Smooth muscle cell (in vitro differentiated cells): ENCODE results near the gene GLCCI1. TPM values are rescaled to one million over a fixed set of nuclear protein-coding genes. Genes with fewer than 3 reads are reported as not detected.

Experiments used
- DNase-seq: peaks from one replicate; lab custom pipeline; 2025; ENCODE audit not compliant: unreplicated experiment; lab: John Stamatoyannopoulos, UW
- H2AFZ ChIP-seq: fragments of 200-600 bp; sonication (generic); 2 replicates; pipeline ENCODE4 v1.6.0; 2016; ENCODE audit warnings: antibody characterized with exemption, low read depth, mild to moderate bottlenecking
- H3F3A ChIP-seq: fragments of 200-600 bp; sonication (generic); 2 replicates; pipeline ENCODE4 v1.6.0; 2017; ENCODE audit warnings: antibody characterized with exemption, low read depth
- H3K27ac ChIP-seq: fragments of 200-600 bp; sonication (generic); 2 replicates; pipeline ENCODE4 v1.5.1; 2016; ENCODE audit warnings: low read depth, mild to moderate bottlenecking
- H3K27me3 ChIP-seq: fragments of 200-600 bp; sonication (generic); 2 replicates; pipeline ENCODE4 v1.6.1; 2016; ENCODE audit warnings: low read depth, mild to moderate bottlenecking
- H3K36me3 ChIP-seq: fragments of 200-600 bp; sonication (generic); 2 replicates; pipeline ENCODE4 v1.5.1; 2016; ENCODE audit warnings: low read depth
- H3K4me1 ChIP-seq: fragments of 200-600 bp; sonication (generic); 2 replicates; pipeline ENCODE4 v1.5.1; 2016; ENCODE audit warnings: low read depth
- H3K4me2 ChIP-seq: fragments of 200-600 bp; sonication (generic); 2 replicates; pipeline ENCODE4 v1.6.0; 2016; ENCODE audit warnings: mild to moderate bottlenecking
- H3K4me3 ChIP-seq: fragments of 200-600 bp; sonication (generic); 2 replicates; pipeline ENCODE4 v1.5.1; 2016; ENCODE audit warnings: mild to moderate bottlenecking
- H3K79me2 ChIP-seq: fragments of 200-600 bp; sonication (generic); 2 replicates; pipeline ENCODE4 v1.6.0; 2016; ENCODE audit warnings: low read depth, mild to moderate bottlenecking
- H3K9ac ChIP-seq: fragments of 200-600 bp; sonication (generic); 2 replicates; pipeline ENCODE4 v1.6.0; 2016; ENCODE audit warnings: low read depth
- H3K9me3 ChIP-seq: fragments of 200-600 bp; sonication (generic); replicated peaks from 2 replicates; pipeline ENCODE4 v1.5.1; 2016; ENCODE audit warnings: low read depth
- H4K20me1 ChIP-seq: fragments of 200-600 bp; sonication (generic); 2 replicates; pipeline ENCODE4 v1.6.0; 2016; ENCODE audit warnings: low read depth
- CTCF ChIP-seq: fragments of 200-600 bp; sonication (generic); IDR thresholded peaks from 2 replicates; pipeline ENCODE4 v1.5.1; 2017; ENCODE audit warnings: borderline replicate concordance, mild to moderate bottlenecking, antibody characterized with exemption; ENCODE audit not compliant: insufficient read depth, poor library complexity, severe bottlenecking
- whole genome bisulfite sequencing: methylation state at CpG from one replicate; pipeline ENCODE4 v1.1.7; 2016; ENCODE audit warnings: low lambda C conversion rate; 5-methylcytosine and 5-hydroxymethylcytosine counted together
- polyA plus RNA-seq: library from polyadenylated mRNA; unstranded; fragments of >200 nt; fragmentation: Nextera tagmentation; extraction: Ambion mirVana; gene quantifications from 2 replicates; pipeline ENCODE4 v1.2.1, GENCODE V29; 2016
- total RNA-seq: library from RNA; depleted of rRNA; stranded (reverse); fragments of >200 nt; gene quantifications from 2 replicates; pipeline ENCODE4 v1.2.3, GENCODE V29; 2014

Gene GLCCI1
- total and polyA plus RNA-seq, 2 experiments from 2014 or later, result 39.0 to 69.9 TPM

GRCh38 chr7:8103282-8103681 lies 134.7 kb downstream of the GLCCI1 start:
- no peak overlapping the region for H2AFZ ChIP-seq
- H3K9ac ChIP-seq, result no peak overlapping the region
- no peaks in the 10 kb centered on the region for H3K36me3 ChIP-seq
- no peak overlapping the region for H3K4me2 ChIP-seq
- no peaks in the 10 kb centered on the region for H3K9me3 ChIP-seq
- no peak for TF ChIP-seq CTCF
- H3K27me3 ChIP-seq, result no peaks in the 10 kb centered on the region
- H3K27ac ChIP-seq, result no peak overlapping the region
- H3K79me2 ChIP-seq, result no peaks in the 10 kb centered on the region
- WGBS, result 87% methylated on average over 9 of the region's 9 CpGs
- no peak for DNase-seq
- H3K4me1 ChIP-seq, result no peaks in the 10 kb centered on the region
- no peaks in the 10 kb centered on the region for H4K20me1 ChIP-seq
- no peak overlapping the region for H3K4me3 ChIP-seq
- no peaks in the 10 kb centered on the region for H3F3A ChIP-seq

- no peak for DNase-seq
- no peaks in the 10 kb centered on the region for H3K36me3 ChIP-seq
- H3K4me2 ChIP-seq, result no peak overlapping the region
- no peak overlapping the region for H3K4me3 ChIP-seq
- H3K27me3 ChIP-seq, result no peaks in the 10 kb centered on the region
- WGBS, result 58% methylated on average over 4 of the region's 4 CpGs
- peaks cover 3% of the 10 kb centered on the region for H3F3A ChIP-seq
- H3K27ac ChIP-seq, result no peak overlapping the region
- H2AFZ ChIP-seq, result no peak overlapping the region
- no peaks in the 10 kb centered on the region for H3K79me2 ChIP-seq
- H3K4me1 ChIP-seq, result peaks cover 8% of the 10 kb centered on the region
- no peaks in the 10 kb centered on the region for H4K20me1 ChIP-seq
- no peak for TF ChIP-seq CTCF
- no peaks in the 10 kb centered on the region for H3K9me3 ChIP-seq
- no peak overlapping the region for H3K9ac ChIP-seq
These were observed 137.0 kb downstream of the GLCCI1 start for GRCh38 chr7:8105449-8106095.

GRCh38 chr7:8109196-8110022 lies 140.8 kb downstream of the GLCCI1 start:
- Histone ChIP-seq H3K4me2 (peak overlapping the region; percentile 56), H3K27me3 (no peaks in the 10 kb centered on the region), H3K79me2 (no peaks in the 10 kb centered on the region), H3K9ac (no peak overlapping the region), H3K27ac (no peak overlapping the region), H3K9me3 (no peaks in the 10 kb centered on the region), H3F3A (peaks cover 3% of the 10 kb centered on the region), H4K20me1 (no peaks in the 10 kb centered on the region), H3K4me3 (no peak overlapping the region), H2AFZ (no peak overlapping the region), H3K4me1 (peaks cover 8% of the 10 kb centered on the region), H3K36me3 (no peaks in the 10 kb centered on the region)
- WGBS, result 47% methylated on average over 4 of the region's 4 CpGs
- DNase-seq, result no peak
- TF ChIP-seq CTCF, result no peak
